CD4-positive, alpha-beta T cell treated with Interleukin-6 for 4 hours (primary cell): Measurements from ENCODE around the gene NEU4.
"Not testable (repeated sequence)": the region's sequence is repeated elsewhere in the genome, so short reads cannot be mapped to it uniquely, and the experiment has no call there.

Experiments
- DNase-seq: peaks from one replicate; pipeline ENCODE4 v3.0.0-alpha.2; 2020; ENCODE audit warnings: mixed read lengths

Gene NEU4, protein sequence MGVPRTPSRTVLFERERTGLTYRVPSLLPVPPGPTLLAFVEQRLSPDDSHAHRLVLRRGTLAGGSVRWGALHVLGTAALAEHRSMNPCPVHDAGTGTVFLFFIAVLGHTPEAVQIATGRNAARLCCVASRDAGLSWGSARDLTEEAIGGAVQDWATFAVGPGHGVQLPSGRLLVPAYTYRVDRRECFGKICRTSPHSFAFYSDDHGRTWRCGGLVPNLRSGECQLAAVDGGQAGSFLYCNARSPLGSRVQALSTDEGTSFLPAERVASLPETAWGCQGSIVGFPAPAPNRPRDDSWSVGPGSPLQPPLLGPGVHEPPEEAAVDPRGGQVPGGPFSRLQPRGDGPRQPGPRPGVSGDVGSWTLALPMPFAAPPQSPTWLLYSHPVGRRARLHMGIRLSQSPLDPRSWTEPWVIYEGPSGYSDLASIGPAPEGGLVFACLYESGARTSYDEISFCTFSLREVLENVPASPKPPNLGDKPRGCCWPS

GRCh38 chr2:241808721-241809382 lies at the start of gene NEU4:
Gene NEU4 (plus strand): TSS chr2:241809193. CDS start chr2:241814485, 5,292 bp downstream.
- no peak for DNase-seq

GRCh38 chr2:241759893-241760292 lies 49.1 kb upstream of the NEU4 start:
- not testable (repeated sequence) for DNase-seq

GRCh38 chr2:241760301-241760771 lies 48.7 kb upstream of the NEU4 start:
- no peak for DNase-seq

DNA sequence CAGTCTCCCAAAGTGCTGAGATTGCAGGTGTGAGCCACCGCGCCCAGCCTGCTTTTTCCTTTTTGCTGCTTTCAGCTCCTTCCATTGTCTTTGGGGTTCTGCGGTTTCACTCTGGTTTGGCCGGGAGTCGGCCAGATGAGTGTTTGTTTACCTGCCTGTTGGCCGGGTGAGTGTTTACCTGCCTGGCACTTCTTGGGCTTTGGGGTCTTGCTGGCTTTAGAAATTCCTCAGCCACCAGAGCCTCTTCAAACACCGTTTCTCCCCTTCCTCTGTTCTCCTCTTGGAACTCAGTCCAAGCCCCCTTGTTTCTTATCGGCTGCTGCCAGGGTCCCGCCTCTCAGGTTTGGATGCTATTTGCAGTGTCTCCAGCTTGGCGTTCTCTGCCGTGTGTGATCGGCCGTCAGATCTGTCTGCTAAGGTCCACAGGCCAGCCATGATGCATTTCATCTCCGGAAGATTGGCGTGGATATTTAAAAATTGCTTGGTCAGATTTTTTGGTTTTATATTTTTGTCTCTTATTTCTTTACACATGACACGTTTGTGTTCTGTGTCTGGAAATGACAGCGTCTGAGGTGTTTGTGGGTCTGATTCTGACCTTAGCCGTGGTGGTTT lies 46.6 kb upstream of the NEU4 start:
- DNase-seq, result no peak

- DNase-seq, result peak; percentile 69
These were observed 46.0 kb upstream of the NEU4 start for GRCh38 chr2:241762933-241763369.

- DNase-seq, result no peak
These were observed 45.3 kb upstream of the NEU4 start for GRCh38 chr2:241763551-241764274.

GRCh38 chr2:241764275-241765241 lies 44.4 kb upstream of the NEU4 start:
- no peak for DNase-seq

- DNase-seq, result no peak
These were observed 41.3 kb upstream of the NEU4 start for GRCh38 chr2:241767464-241768250.

DNA sequence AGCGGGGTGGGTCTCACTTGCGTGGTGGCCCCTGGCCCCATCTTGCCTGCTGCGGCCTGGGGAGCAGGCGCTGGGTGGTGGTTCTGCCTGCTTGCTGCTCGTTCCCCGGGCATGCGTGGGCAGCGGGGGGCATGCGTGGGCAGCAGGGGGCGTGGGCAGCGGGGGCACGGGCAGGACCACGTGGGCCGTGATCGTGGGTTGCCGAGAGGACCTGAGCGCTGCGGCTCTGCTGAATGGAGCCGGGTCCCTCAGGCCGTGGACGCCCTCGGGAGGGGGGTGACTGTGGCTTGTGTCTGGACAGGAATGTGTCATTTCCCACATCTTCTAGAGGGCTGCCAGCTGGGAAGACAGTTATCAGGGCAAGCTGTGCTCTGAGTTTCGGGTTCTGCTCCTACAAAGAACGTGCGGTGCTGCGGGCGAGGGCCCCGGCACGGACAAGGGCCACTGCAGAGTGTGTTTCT lies 40.7 kb upstream of the NEU4 start:
- DNase-seq, result no peak

DNA sequence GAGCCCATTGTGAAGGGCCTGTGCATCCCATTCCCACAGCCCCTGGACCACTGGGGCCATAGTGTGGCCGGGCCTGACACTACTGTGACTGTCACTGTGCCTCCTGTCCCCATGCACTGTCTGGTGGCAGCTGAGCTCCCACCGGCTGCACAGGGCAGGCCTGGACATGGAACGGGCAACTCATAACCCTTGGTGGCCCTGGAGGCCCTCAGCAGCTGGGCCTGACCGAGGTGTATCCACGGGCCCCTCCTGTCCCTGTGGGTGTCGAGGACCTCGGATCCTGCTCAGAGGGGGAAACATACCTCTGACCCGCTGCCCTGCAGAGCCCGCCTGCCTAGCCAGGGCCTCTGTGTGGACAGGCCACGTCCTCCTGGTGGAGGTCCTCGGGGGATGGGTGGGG lies 40.1 kb upstream of the NEU4 start:
- no peak for DNase-seq

DNA sequence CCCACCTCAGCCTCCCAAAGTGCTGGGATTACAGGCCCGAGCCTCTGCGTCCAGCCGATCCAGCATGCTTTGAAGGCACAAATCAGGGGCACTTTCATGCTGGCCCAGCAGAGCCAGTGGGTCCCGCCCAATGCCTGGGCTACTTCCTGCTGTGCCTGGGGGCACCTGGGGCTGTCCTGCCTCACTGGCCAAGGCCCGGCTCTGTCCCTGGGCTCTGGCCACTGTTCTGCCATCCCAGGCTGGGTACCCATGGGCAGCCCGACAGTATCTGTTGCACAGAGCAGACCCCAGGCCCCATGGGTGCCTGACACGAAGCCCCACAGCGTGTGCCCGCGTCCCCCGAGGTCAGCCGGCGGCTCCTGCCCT lies 39.2 kb upstream of the NEU4 start:
- DNase-seq, result no peak

DNA sequence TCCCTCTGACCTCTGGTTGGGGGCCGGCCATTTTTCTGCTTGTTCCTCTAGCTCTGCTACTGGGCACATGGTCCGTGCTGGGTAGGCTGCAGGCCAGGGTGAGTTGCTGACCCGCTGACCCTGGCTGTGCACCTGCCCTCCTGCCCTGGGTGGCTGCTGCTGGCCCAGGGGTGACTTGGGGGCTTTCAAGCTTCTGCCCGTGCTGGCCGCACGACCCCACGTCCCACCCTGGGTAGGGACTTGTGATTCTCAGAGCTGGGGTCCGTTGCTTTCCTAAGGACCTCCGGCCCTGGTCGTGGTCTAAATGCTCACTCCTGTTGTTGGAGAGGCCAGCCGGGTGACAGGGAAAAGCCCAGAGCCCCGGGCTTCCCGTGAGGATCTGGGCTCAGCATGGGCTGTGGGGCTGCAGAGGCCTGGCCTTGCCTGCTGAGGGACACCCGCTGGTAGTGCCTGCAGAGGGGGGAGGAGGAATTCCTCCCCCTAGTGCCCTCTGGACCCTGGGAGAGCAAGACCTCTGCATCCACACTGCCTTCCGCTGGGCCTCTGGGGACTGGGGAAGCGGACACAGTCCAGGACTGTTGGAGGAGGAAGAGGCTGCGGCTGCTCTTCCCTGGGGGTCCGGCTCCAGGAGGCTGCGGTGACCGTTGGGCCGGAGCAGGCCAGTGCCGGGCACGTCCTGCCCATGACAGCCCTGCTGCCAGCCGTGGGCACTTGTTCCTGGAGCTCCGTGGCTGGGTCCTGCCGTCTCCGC lies 38.6 kb upstream of the NEU4 start:
- no peak for DNase-seq

DNA sequence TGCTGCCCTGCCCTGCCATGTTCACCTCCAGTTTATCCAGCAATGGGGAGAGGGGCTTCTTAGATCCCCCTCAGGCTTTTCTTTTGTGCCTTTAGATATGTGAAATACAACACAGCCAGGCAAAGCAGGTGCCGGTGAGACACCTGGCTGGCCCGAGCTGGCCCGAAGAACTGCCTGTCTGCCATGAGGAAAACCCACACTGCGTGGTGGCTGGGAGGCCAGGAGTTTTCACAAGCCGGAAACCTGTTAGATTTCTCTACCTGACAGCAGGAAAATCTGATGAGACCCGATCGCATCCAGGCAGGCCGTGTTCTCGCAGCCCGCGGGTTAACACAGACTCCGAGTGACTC lies 38.1 kb upstream of the NEU4 start:
- no peak for DNase-seq

DNA sequence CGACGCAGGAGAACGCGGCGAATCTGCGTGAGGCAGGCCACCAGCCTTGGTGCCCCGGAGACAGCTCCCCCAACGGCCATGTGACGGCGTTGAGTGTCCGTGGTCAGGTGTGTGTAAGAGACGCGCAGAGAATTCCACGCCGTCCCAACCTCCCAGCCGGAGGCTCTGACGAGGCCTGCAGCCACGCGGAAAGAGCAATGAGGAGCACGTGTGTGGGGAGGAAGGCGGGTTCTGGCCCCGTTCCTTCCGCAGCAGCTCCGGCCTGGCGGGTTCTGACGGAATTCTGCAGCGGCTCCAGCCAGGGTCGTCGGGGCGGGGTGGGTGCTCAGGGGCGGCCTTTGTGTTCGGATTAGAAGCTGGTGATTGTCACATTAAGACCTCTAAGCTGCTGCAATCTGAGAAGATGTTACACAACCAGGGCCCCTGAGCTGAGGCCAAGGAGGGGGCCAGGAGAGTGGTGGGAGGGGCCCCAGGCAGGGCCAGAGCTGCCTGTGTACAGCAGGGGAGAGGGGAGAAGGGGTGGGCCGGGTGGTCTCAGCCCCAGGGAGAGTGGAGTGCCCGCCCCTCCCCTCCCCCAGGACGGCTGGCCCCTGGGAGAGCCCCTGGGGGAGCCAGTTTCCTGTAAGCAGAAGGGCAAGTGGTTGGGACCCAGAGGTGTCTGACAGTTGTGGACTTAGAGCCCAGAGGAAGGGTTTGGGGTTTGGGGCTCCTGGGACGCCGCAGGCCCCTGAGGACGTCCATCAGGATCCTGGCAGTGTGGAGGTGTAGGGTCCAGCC lies 37.5 kb upstream of the NEU4 start:
- DNase-seq, result no peak

GRCh38 chr2:241772063-241772499 lies 36.9 kb upstream of the NEU4 start:
- DNase-seq, result peak; percentile 43

GRCh38 chr2:241773511-241774418 lies 35.2 kb upstream of the NEU4 start:
- no peak for DNase-seq

GRCh38 chr2:241774419-241775222 lies 34.4 kb upstream of the NEU4 start:
- DNase-seq, result no peak
